ENCODE data around the gene SCARF1.
A peak's percentile ranks its signal among the peaks of the same experiment; 100 is the strongest.
"Not testable (repeated sequence)": the region's sequence is repeated elsewhere in the genome, so short reads cannot be mapped to it uniquely, and the experiment has no call there.

Gene SCARF1

DNA sequence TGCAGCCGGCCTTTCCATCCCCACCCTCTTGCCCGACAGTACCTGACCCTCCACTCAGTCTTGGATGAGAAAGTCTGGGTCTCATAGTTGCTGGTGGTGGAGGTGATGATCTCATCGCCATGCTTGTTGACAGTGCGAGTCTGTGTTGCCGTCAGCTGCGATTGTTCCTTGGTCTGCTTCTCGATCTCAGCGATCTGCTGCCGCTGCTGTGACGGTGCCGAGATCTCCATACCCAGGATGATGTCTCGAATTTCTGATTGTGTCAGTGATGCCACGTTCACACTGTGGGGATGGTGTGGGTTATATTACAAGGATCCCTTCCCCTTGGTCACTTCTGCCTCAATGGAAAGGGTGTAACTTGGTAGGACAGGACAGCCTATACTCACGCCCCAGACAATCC lies 8.2 kb upstream of the SCARF1 start:
- no peak overlapping the region for H3K23ac ChIP-seq (ENCODE audit: low read length in 2 of 2)
- no peak overlapping the region for H3K4ac ChIP-seq (ENCODE audit: low read depth in 1 of 2, low read length in 2 of 2)
- H2AFZ ChIP-seq (ENCODE audit: low read depth, low read length): no peak overlapping the region
- no peaks in the 10 kb centered on the region for H3K27me3 ChIP-seq (ENCODE audit: control insufficient read depth in 1 of 2, insufficient read depth in 1 of 2, low read length in 2 of 2)
- H2BK120ac ChIP-seq (ENCODE audit: low read depth, low read length): no peak overlapping the region
- H2BK12ac ChIP-seq (ENCODE audit: low read length in 2 of 2): no peak overlapping the region
- H2BK5ac ChIP-seq (ENCODE audit: low read depth, low read length, poor library complexity, severe bottlenecking): no peak overlapping the region
- H3K14ac ChIP-seq (ENCODE audit: low read length in 2 of 2): no peak overlapping the region
- H2AK5ac ChIP-seq (ENCODE audit: low read length, severe bottlenecking): no peak overlapping the region
- H3K4me1 ChIP-seq (ENCODE audit: control insufficient read depth, insufficient read depth, low read depth, low read length): peaks cover 14% of the 10 kb centered on the region
- H3K4me3 ChIP-seq (ENCODE audit: insufficient read depth in 1 of 2, low read depth in 1 of 2, low read length in 2 of 2): no peak overlapping the region
- H3K9me3 ChIP-seq (ENCODE audit: control insufficient read depth, low read length): no peaks in the 10 kb centered on the region
- WGBS: 97% methylated on average over 11 of the region's 14 CpGs
- no peak overlapping the region for H4K8ac ChIP-seq (ENCODE audit: low read length)
- H3K27ac ChIP-seq (ENCODE audit: low read length, poor library complexity, severe bottlenecking): no peak overlapping the region
- no peak overlapping the region for H3K4me2 ChIP-seq (ENCODE audit: low read length, poor library complexity, severe bottlenecking)
- H4K91ac ChIP-seq (ENCODE audit: low read length): no peak overlapping the region
- no peak overlapping the region for H3K9ac ChIP-seq (ENCODE audit: low read length)
- no peak overlapping the region for H2BK15ac ChIP-seq (ENCODE audit: low read depth, poor library complexity, severe bottlenecking)
- no peak overlapping the region for H3K18ac ChIP-seq (ENCODE audit: low read depth in 1 of 2, low read length in 2 of 2)
- H3K79me1 ChIP-seq (replicated peaks; ENCODE audit: low read length, poor library complexity, severe bottlenecking): peaks cover 12% of the 10 kb centered on the region
- peaks cover 78 to 80% of the 10 kb centered on the region in 2 experiments for H3K36me3 ChIP-seq (ENCODE audit: control insufficient read depth in 1 of 2, insufficient read depth in 2 of 2, low read depth in 1 of 2, low read length in 2 of 2)
- DNase-seq: no peak

GRCh38 chr17:1652794-1653193 lies 7.3 kb upstream of the SCARF1 start:
- H2BK12ac ChIP-seq (ENCODE audit: low read length in 2 of 2); H4K91ac ChIP-seq (ENCODE audit: low read length); H3K23ac ChIP-seq (ENCODE audit: low read length in 2 of 2); H2BK15ac ChIP-seq (ENCODE audit: low read depth, poor library complexity, severe bottlenecking); H3K79me1 ChIP-seq (replicated peaks; ENCODE audit: low read length, poor library complexity, severe bottlenecking); H2AFZ ChIP-seq (ENCODE audit: low read depth, low read length); H2BK120ac ChIP-seq (ENCODE audit: low read depth, low read length); H3K27ac ChIP-seq (ENCODE audit: low read length, poor library complexity, severe bottlenecking); H3K9me3 ChIP-seq (ENCODE audit: control insufficient read depth, low read length); DNase-seq; H3K9ac ChIP-seq (ENCODE audit: low read length); H3K27me3 ChIP-seq (ENCODE audit: control insufficient read depth in 1 of 2, insufficient read depth in 1 of 2, low read length in 2 of 2); H3K4me2 ChIP-seq (ENCODE audit: low read length, poor library complexity, severe bottlenecking); H4K8ac ChIP-seq (ENCODE audit: low read length); H3K14ac ChIP-seq (ENCODE audit: low read length in 2 of 2); H3K4me3 ChIP-seq (ENCODE audit: insufficient read depth in 1 of 2, low read depth in 1 of 2, low read length in 2 of 2); H3K4ac ChIP-seq (ENCODE audit: low read depth in 1 of 2, low read length in 2 of 2); H2AK5ac ChIP-seq (ENCODE audit: low read length, severe bottlenecking); H3K18ac ChIP-seq (ENCODE audit: low read depth in 1 of 2, low read length in 2 of 2); H2BK5ac ChIP-seq (ENCODE audit: low read depth, low read length, poor library complexity, severe bottlenecking): not testable (repeated sequence)
- peaks cover 23% of the 10 kb centered on the region for H3K4me1 ChIP-seq (ENCODE audit: control insufficient read depth, insufficient read depth, low read depth, low read length)
- 100% methylated on average over 7 of the region's 7 CpGs for WGBS
- H3K36me3 ChIP-seq (ENCODE audit: control insufficient read depth in 1 of 2, insufficient read depth in 2 of 2, low read depth in 1 of 2, low read length in 2 of 2): peaks cover 68 to 71% of the 10 kb centered on the region in 2 experiments

DNA sequence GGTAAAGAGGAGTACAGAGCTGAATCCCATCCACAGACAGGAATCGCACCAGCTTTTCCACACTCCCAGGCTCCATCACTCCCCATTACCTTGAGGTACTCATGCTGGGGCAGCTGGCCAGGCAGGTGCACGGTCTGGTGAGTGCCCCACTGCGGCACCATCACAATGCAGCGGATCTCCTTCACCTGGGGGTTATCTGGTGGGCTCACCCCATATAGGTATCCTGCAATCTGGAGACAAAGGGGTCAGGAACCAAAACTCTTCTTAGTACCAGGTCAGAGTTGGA lies 6.0 kb upstream of the SCARF1 start:
- no peak overlapping the region for H3K4me3 ChIP-seq (ENCODE audit: insufficient read depth in 1 of 2, low read depth in 1 of 2, low read length in 2 of 2)
- no peak overlapping the region for H3K4me2 ChIP-seq (ENCODE audit: low read length, poor library complexity, severe bottlenecking)
- H4K8ac ChIP-seq (ENCODE audit: low read length): no peak overlapping the region
- DNase-seq: no peak
- no peak overlapping the region for H3K14ac ChIP-seq (ENCODE audit: low read length in 2 of 2)
- no peak overlapping the region for H3K23ac ChIP-seq (ENCODE audit: low read length in 2 of 2)
- WGBS: 99% methylated on average over 4 of the region's 4 CpGs
- no peaks in the 10 kb centered on the region for H3K9me3 ChIP-seq (ENCODE audit: control insufficient read depth, low read length)
- peaks cover 29% of the 10 kb centered on the region for H3K4me1 ChIP-seq (ENCODE audit: control insufficient read depth, insufficient read depth, low read depth, low read length)
- H2BK5ac ChIP-seq (ENCODE audit: low read depth, low read length, poor library complexity, severe bottlenecking): no peak overlapping the region
- no peak overlapping the region for H3K4ac ChIP-seq (ENCODE audit: low read depth in 1 of 2, low read length in 2 of 2)
- H3K18ac ChIP-seq (ENCODE audit: low read depth in 1 of 2, low read length in 2 of 2): no peak overlapping the region
- no peak overlapping the region for H2BK15ac ChIP-seq (ENCODE audit: low read depth, poor library complexity, severe bottlenecking)
- H3K27me3 ChIP-seq (ENCODE audit: control insufficient read depth in 1 of 2, insufficient read depth in 1 of 2, low read length in 2 of 2): no peaks in the 10 kb centered on the region
- no peak overlapping the region for H3K27ac ChIP-seq (ENCODE audit: low read length, poor library complexity, severe bottlenecking)
- H2AFZ ChIP-seq (ENCODE audit: low read depth, low read length): no peak overlapping the region
- H2BK12ac ChIP-seq (ENCODE audit: low read length in 2 of 2): no peak overlapping the region
- no peak overlapping the region for H2AK5ac ChIP-seq (ENCODE audit: low read length, severe bottlenecking)
- H2BK120ac ChIP-seq (ENCODE audit: low read depth, low read length): no peak overlapping the region
- peaks cover 62 to 64% of the 10 kb centered on the region in 2 experiments for H3K36me3 ChIP-seq (ENCODE audit: control insufficient read depth in 1 of 2, insufficient read depth in 2 of 2, low read depth in 1 of 2, low read length in 2 of 2)
- H4K91ac ChIP-seq (ENCODE audit: low read length): no peak overlapping the region
- H3K9ac ChIP-seq (ENCODE audit: low read length): no peak overlapping the region
- H3K79me1 ChIP-seq (replicated peaks; ENCODE audit: low read length, poor library complexity, severe bottlenecking): peaks cover 8% of the 10 kb centered on the region

- H4K8ac ChIP-seq (ENCODE audit: low read length): no peak overlapping the region
- no peak overlapping the region for H2BK120ac ChIP-seq (ENCODE audit: low read depth, low read length)
- no peaks in the 10 kb centered on the region for H3K27me3 ChIP-seq (ENCODE audit: control insufficient read depth in 1 of 2, insufficient read depth in 1 of 2, low read length in 2 of 2)
- H3K27ac ChIP-seq (ENCODE audit: low read length, poor library complexity, severe bottlenecking): no peak overlapping the region
- no peak overlapping the region for H2BK12ac ChIP-seq (ENCODE audit: low read length in 2 of 2)
- no peak overlapping the region for H3K4ac ChIP-seq (ENCODE audit: low read depth in 1 of 2, low read length in 2 of 2)
- peaks cover 8% of the 10 kb centered on the region for H3K79me1 ChIP-seq (replicated peaks; ENCODE audit: low read length, poor library complexity, severe bottlenecking)
- no peak overlapping the region for H3K23ac ChIP-seq (ENCODE audit: low read length in 2 of 2)
- H3K18ac ChIP-seq (ENCODE audit: low read depth in 1 of 2, low read length in 2 of 2): no peak overlapping the region
- 92% methylated on average over 22 of the region's 22 CpGs for WGBS
- DNase-seq: no peak
- H3K4me1 ChIP-seq (ENCODE audit: control insufficient read depth, insufficient read depth, low read depth, low read length): peaks cover 29% of the 10 kb centered on the region
- peak overlapping the region; percentile 18 for H3K9ac ChIP-seq (ENCODE audit: low read length)
- H2BK15ac ChIP-seq (ENCODE audit: low read depth, poor library complexity, severe bottlenecking): no peak overlapping the region
- no peak overlapping the region for H3K14ac ChIP-seq (ENCODE audit: low read length in 2 of 2)
- H2AFZ ChIP-seq (ENCODE audit: low read depth, low read length): no peak overlapping the region
- H2BK5ac ChIP-seq (ENCODE audit: low read depth, low read length, poor library complexity, severe bottlenecking): no peak overlapping the region
- no peak overlapping the region for H2AK5ac ChIP-seq (ENCODE audit: low read length, severe bottlenecking)
- H3K4me3 ChIP-seq (ENCODE audit: insufficient read depth in 1 of 2, low read depth in 1 of 2, low read length in 2 of 2): no peak overlapping the region
- no peaks in the 10 kb centered on the region for H3K9me3 ChIP-seq (ENCODE audit: control insufficient read depth, low read length)
- H3K36me3 ChIP-seq (ENCODE audit: control insufficient read depth in 1 of 2, insufficient read depth in 2 of 2, low read depth in 1 of 2, low read length in 2 of 2): peaks cover 60 to 64% of the 10 kb centered on the region in 2 experiments
- H4K91ac ChIP-seq (ENCODE audit: low read length): no peak overlapping the region
- no peak overlapping the region for H3K4me2 ChIP-seq (ENCODE audit: low read length, poor library complexity, severe bottlenecking)
Observed at GRCh38 chr17:1650731-1651558, 5.4 kb upstream of the SCARF1 start.

Measured in mesenchymal stem cell (in vitro differentiated cells and primary cell).